GM23248 (cell line): ENCODE data around the gene LANCL3. TPM values are rescaled to one million over a fixed set of nuclear protein-coding genes. Genes with fewer than 3 reads are reported as not detected.
"Not testable (repeated sequence)": the region's sequence is repeated elsewhere in the genome, so short reads cannot be mapped to it uniquely, and the experiment has no call there.

Experiments
- DNase-seq: peaks from one replicate; pipeline ENCODE4 v3.0.0-alpha.2; 2015
- H2AFZ ChIP-seq: fragments of 200-600 bp; sonication (generic); 2 replicates; pipeline ENCODE4 v1.6.1; 2016; ENCODE audit warnings: antibody characterized with exemption
- H3F3A ChIP-seq: fragments of 200-600 bp; sonication (generic); 2 replicates; pipeline ENCODE4 v1.6.1; 2016; ENCODE audit warnings: mild to moderate bottlenecking, antibody characterized with exemption, mixed run types; ENCODE audit not compliant: insufficient read depth
- H3K27ac ChIP-seq: fragments of 200-600 bp; sonication (generic); 2 replicates; pipeline ENCODE4 v1.5.1; 2016; ENCODE audit warnings: mild to moderate bottlenecking
- H3K27me3 ChIP-seq: fragments of 200-600 bp; sonication (generic); replicated peaks from 2 replicates; pipeline ENCODE4 v1.6.1; 2016; ENCODE audit warnings: mild to moderate bottlenecking; ENCODE audit not compliant: insufficient read depth
- H3K36me3 ChIP-seq: fragments of 200-600 bp; sonication (generic); 2 replicates; pipeline ENCODE4 v1.6.1; 2016; ENCODE audit warnings: low read depth, mild to moderate bottlenecking
- H3K4me1 ChIP-seq: fragments of 200-600 bp; sonication (generic); 2 replicates; pipeline ENCODE4 v1.6.1; 2016; ENCODE audit warnings: mild to moderate bottlenecking; ENCODE audit not compliant: insufficient read depth
- H3K4me2 ChIP-seq: fragments of 200-600 bp; sonication (generic); one replicate; pipeline ENCODE4 v1.6.1; 2016; ENCODE audit warnings: mild to moderate bottlenecking; ENCODE audit not compliant: unreplicated experiment
- H3K4me3 ChIP-seq: fragments of 200-600 bp; sonication (generic); 2 replicates; pipeline ENCODE4 v1.5.1; 2016; ENCODE audit warnings: mild to moderate bottlenecking
- H3K79me2 ChIP-seq: fragments of 200-600 bp; sonication (generic); 2 replicates; pipeline ENCODE4 v1.6.1; 2016; ENCODE audit warnings: mild to moderate bottlenecking; ENCODE audit not compliant: insufficient read depth
- H3K9ac ChIP-seq: fragments of 200-600 bp; sonication (generic); 2 replicates; pipeline ENCODE4 v1.6.1; 2016; ENCODE audit warnings: mild to moderate bottlenecking
- H3K9me2 ChIP-seq: fragments of 200-600 bp; sonication (generic); 2 replicates; pipeline ENCODE4 v1.6.1; 2016; ENCODE audit warnings: mixed run types, mild to moderate bottlenecking, moderate library complexity; ENCODE audit not compliant: insufficient read depth
- H3K9me3 ChIP-seq: fragments of 200-600 bp; sonication (generic); one replicate; pipeline ENCODE4 v1.6.1; 2017; ENCODE audit warnings: low read depth
- H4K20me1 ChIP-seq: fragments of 200-600 bp; sonication (generic); 2 replicates; pipeline ENCODE4 v1.6.0; 2016; ENCODE audit not compliant: insufficient read depth
- EZH2 ChIP-seq: fragments of 200-600 bp; sonication (generic); IDR thresholded peaks from 2 replicates; pipeline ENCODE4 v1.6.1; 2018; ENCODE audit warnings: antibody characterized with exemption, mild to moderate bottlenecking; ENCODE audit not compliant: insufficient read depth, poor library complexity, severe bottlenecking
- EZH2phosphoT487 ChIP-seq: fragments of 200-600 bp; sonication (generic); IDR thresholded peaks from 2 replicates; pipeline ENCODE4 v1.6.1; 2018; ENCODE audit warnings: antibody characterized with exemption, moderate library complexity, mild to moderate bottlenecking, low read depth; ENCODE audit not compliant: insufficient read depth
- WGBS, 2 experiments: methylation state at CpG; one replicate each; pipeline ENCODE4 v1.1.6; 2015 to 2017; ENCODE audit warnings: low lambda C conversion rate in 2 of 2, low coverage in 1 of 2; ENCODE audit errors: missing lambda C conversion rate in 2 of 2; 5-methylcytosine and 5-hydroxymethylcytosine counted together
- in situ Hi-C: fragments of 300-500 bp; cut with MboI; formaldehyde crosslinking; loops from 2 replicates; pipeline ENCODE4 v1.15.0; 2020
- polyA plus RNA-seq: library from polyadenylated mRNA; unstranded; fragments of >200 nt; fragmentation: Nextera tagmentation; extraction: Ambion mirVana; gene quantifications from 2 replicates; pipeline ENCODE4 v1.2.1, GENCODE V29; 2016
- total RNA-seq: library from RNA; depleted of rRNA; stranded (reverse); fragments of >200 nt; shearing (Covaris generic); gene quantifications from 2 replicates; pipeline ENCODE4 v1.2.3, GENCODE V29; 2014; rRNA removed

Gene LANCL3
- total RNA-seq (not detected in 2 replicates), polyA plus RNA-seq (not detected in 2 replicates)

DNA sequence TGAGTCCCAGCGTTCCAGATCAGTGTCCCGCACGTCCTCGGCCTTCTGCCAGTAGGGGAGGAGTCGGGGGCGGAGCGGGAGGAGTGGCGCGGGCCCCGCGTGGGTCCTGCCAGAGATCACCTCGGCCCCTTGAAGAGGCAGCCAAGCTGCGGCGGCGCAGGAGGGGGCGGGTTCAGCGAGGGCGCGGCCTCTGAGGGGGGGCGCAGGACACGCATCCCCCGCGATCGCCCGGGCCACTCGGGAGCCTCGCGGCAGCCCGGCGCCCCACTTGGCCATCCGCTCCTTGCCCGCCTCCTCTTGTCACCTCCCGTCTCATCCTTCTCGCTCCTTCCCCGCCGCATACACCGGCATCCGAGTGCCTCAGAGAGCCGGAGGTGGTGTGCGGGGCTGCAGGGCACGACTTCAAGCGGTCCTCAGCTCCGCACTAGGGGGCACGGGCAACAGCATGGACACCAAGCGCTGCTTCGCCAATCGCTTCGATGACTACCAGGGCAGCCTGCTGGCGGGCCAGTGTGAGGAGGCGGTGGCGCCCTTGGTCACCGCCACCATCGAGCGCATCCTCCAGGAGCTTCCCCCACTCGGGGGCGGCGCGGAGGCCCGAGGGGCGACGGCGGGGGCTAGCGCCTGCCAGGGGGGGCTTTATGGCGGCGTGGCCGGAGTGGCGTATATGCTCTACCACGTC is at the start of gene LANCL3:
LANCL3 (plus strand) TSS at position 236 of the 682 bp plus-strand sequence; CDS start at position 446, 210 bp downstream.
- H3K27ac ChIP-seq, H3K4me2 ChIP-seq, H4K20me1 ChIP-seq, H3K4me1 ChIP-seq, H3K79me2 ChIP-seq, H3K4me3 ChIP-seq, DNase-seq, H3F3A ChIP-seq, H3K36me3 ChIP-seq, in situ Hi-C loops, H3K9ac ChIP-seq, H3K27me3 ChIP-seq, H3K9me2 ChIP-seq, H3K9me3 ChIP-seq, H2AFZ ChIP-seq: not testable (repeated sequence)
- 10 to 21% methylated on average over 2 to 19 of the region's 68 CpGs for whole genome bisulfite sequencing, 2 experiments

GRCh38 chrX:37523673-37524072 is 47.8 kb upstream of the LANCL3 start:
- in situ Hi-C loops, H3K4me3 ChIP-seq, H3K4me1 ChIP-seq, H3K79me2 ChIP-seq, H3K9me2 ChIP-seq, H3K36me3 ChIP-seq, DNase-seq, H3K9ac ChIP-seq, H3K27me3 ChIP-seq, H3K27ac ChIP-seq, H4K20me1 ChIP-seq, H3K9me3 ChIP-seq, H2AFZ ChIP-seq, H3K4me2 ChIP-seq, H3F3A ChIP-seq: not testable (repeated sequence)
- WGBS, 2 experiments, result 3 to 9% methylated on average over 3 of the region's 3 CpGs

DNA sequence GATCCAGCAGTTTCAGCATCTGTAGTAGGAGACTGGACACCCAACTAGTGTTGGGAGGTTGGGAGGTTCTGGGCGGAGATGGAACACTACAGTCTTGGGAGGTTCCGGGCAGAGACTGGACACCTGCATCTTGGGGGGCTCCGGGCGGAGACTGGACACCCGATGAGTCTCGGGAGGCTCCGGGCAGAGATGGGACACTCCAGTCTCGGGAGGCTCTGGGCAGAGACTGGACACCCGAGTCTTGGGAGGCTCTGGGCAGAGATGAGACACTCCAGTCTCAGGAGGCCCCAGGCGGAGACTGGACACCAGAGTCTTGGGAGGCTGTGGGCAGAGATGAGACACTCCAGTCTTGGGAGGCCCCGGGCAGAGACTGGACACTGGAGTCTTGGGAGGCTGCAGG is 29.5 kb upstream of the LANCL3 start:
- H3K36me3 ChIP-seq, result no peaks in the 10 kb centered on the region
- H3K9ac ChIP-seq, result no peak overlapping the region
- H4K20me1 ChIP-seq, result no peaks in the 10 kb centered on the region
- no peaks in the 10 kb centered on the region for H3F3A ChIP-seq
- H3K4me2 ChIP-seq, result no peak overlapping the region
- H3K4me3 ChIP-seq, result no peak overlapping the region
- H3K27ac ChIP-seq, result no peak overlapping the region
- no peak overlapping the region for H2AFZ ChIP-seq
- H3K4me1 ChIP-seq, result no peaks in the 10 kb centered on the region
- TF ChIP-seq EZH2phosphoT487 (no peak), EZH2 (no peak)
- no peaks in the 10 kb centered on the region for H3K9me3 ChIP-seq
- DNase-seq, result no peak
- WGBS, 2 experiments, result 60 to 67% methylated on average over 1 to 11 of the region's 11 CpGs
- in situ Hi-C loops, result no loop called here
- no peaks in the 10 kb centered on the region for H3K27me3 ChIP-seq
- H3K79me2 ChIP-seq, result no peaks in the 10 kb centered on the region
- H3K9me2 ChIP-seq, result no peaks in the 10 kb centered on the region

GRCh38 chrX:37542791-37543190 is 28.7 kb upstream of the LANCL3 start:
- Histone ChIP-seq H3K4me3 (no peak overlapping the region), H3F3A (no peaks in the 10 kb centered on the region), H3K27me3 (no peaks in the 10 kb centered on the region), H3K36me3 (no peaks in the 10 kb centered on the region), H3K9me2 (no peaks in the 10 kb centered on the region), H3K4me1 (no peaks in the 10 kb centered on the region), H3K27ac (no peak overlapping the region), H3K9me3 (no peaks in the 10 kb centered on the region), H3K79me2 (no peaks in the 10 kb centered on the region), H3K4me2 (no peak overlapping the region), H3K9ac (no peak overlapping the region), H2AFZ (no peak overlapping the region), H4K20me1 (no peaks in the 10 kb centered on the region)
- in situ Hi-C loops, result no loop called here
- TF ChIP-seq EZH2phosphoT487, result no peak
- TF ChIP-seq EZH2, result no peak
- no peak for DNase-seq
- WGBS, 2 experiments, result 64 to 78% methylated on average over 9 to 11 of the region's 15 CpGs

DNA sequence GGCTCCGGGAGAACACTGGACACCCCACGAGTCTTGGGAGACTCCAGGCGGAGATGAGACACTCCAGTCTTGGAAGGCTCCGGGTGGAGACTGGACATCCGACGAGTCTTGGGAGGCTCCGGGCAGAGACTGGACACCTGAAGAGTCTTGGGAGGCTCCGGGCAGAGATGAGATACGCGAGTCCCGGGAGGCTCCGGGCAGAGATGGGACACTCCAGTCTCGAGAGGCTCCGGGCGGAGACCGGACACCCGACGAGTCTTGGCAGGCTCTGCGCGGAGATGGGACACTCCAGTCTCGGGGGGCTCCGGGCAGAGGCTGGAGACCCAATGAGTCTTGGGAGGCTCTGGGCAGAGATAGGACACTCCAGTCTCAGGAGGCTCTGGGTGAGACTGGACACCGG is 28.1 kb upstream of the LANCL3 start:
- Histone ChIP-seq H3K4me3 (no peak overlapping the region), H3F3A (no peaks in the 10 kb centered on the region), H3K9me3 (no peaks in the 10 kb centered on the region), H3K4me2 (no peak overlapping the region), H3K9ac (no peak overlapping the region), H4K20me1 (no peaks in the 10 kb centered on the region), H2AFZ (no peak overlapping the region), H3K4me1 (no peaks in the 10 kb centered on the region), H3K9me2 (no peaks in the 10 kb centered on the region), H3K27ac (no peak overlapping the region), H3K27me3 (no peaks in the 10 kb centered on the region), H3K79me2 (no peaks in the 10 kb centered on the region), H3K36me3 (no peaks in the 10 kb centered on the region)
- 83 to 86% methylated on average over 6 to 18 of the region's 23 CpGs for WGBS, 2 experiments
- in situ Hi-C loops, result no loop called here
- TF ChIP-seq EZH2phosphoT487 (no peak), EZH2 (no peak)
- DNase-seq, result no peak

GRCh38 chrX:37544531-37544930 is 26.9 kb upstream of the LANCL3 start:
- DNase-seq, H3K36me3 ChIP-seq: not testable (repeated sequence)
- 78% methylated on average over 1 of the region's 1 CpG; no CpG with 5 or more reads in 1 of the 2 experiments for WGBS, 2 experiments

More at GRCh38 chrX:37544531-37544930, 26.9 kb upstream of the LANCL3 start:
- H3K27me3 ChIP-seq, H3K9me3 ChIP-seq, H3F3A ChIP-seq, H3K9ac ChIP-seq, H3K4me2 ChIP-seq, H4K20me1 ChIP-seq, H3K27ac ChIP-seq, H3K79me2 ChIP-seq, H3K4me1 ChIP-seq, H2AFZ ChIP-seq, H3K4me3 ChIP-seq, H3K9me2 ChIP-seq, in situ Hi-C loops: not testable (repeated sequence)
